ENCODE measurements around the gene NBAS. TPM values are rescaled to one million over a fixed set of nuclear protein-coding genes. Genes with fewer than 3 reads are reported as not detected.
"Not testable (repeated sequence)": the region's sequence is repeated elsewhere in the genome, so short reads cannot be mapped to it uniquely, and the experiment has no call there.

Gene NBAS
- total RNA-seq, 2 donors from 2014 or later = 31.5 to 32.0 TPM

GRCh38 chr2:15520346-15520745, 40.8 kb downstream of the NBAS start:
- Histone ChIP-seq H3K9me3 (no peaks in the 10 kb centered on the region), H3K36me3 (peaks cover 10% of the 10 kb centered on the region), H3K27ac (no peak overlapping the region), H3K4me3 (no peak overlapping the region), H3K4me1 (ENCODE audit: control insufficient read depth in 1 of 2, low read depth in 2 of 2) (no peaks in the 10 kb centered on the region), H3K27me3 (replicated peaks; ENCODE audit: insufficient read depth) (no peaks in the 10 kb centered on the region)
- DNase-seq (ENCODE audit: low spot score) (no peak), ATAC-seq (ENCODE audit: insufficient number of reproducible peaks, low FRiP score, low read depth) (no peak)
- no peak for TF ChIP-seq CTCF (IDR thresholded peaks at IDR 0.05)

GRCh38 chr2:15518759-15519158, 42.4 kb downstream of the NBAS start:
- not testable (repeated sequence) for H3K36me3 ChIP-seq

GRCh38 chr2:15517793-15518192, 43.3 kb downstream of the NBAS start:
- no peak overlapping the region for H3K27ac ChIP-seq
- peaks cover 7% of the 10 kb centered on the region for H3K36me3 ChIP-seq
- ATAC-seq (ENCODE audit: insufficient number of reproducible peaks, low FRiP score, low read depth) = no peak
- no peak for TF ChIP-seq CTCF (IDR thresholded peaks at IDR 0.05)
- no peaks in the 10 kb centered on the region for H3K27me3 ChIP-seq (replicated peaks; ENCODE audit: insufficient read depth)
- no peaks in the 10 kb centered on the region for H3K9me3 ChIP-seq
- no peak overlapping the region for H3K4me3 ChIP-seq
- H3K4me1 ChIP-seq (ENCODE audit: control insufficient read depth in 1 of 2, low read depth in 2 of 2) = no peaks in the 10 kb centered on the region
- no peak for DNase-seq (ENCODE audit: low spot score)

More at GRCh38 chr2:15518759-15519158, 42.4 kb downstream of the NBAS start:
- not testable (repeated sequence) for H3K4me1 ChIP-seq (ENCODE audit: control insufficient read depth in 1 of 2, low read depth in 2 of 2); H3K27ac ChIP-seq; ATAC-seq (ENCODE audit: insufficient number of reproducible peaks, low FRiP score, low read depth); H3K27me3 ChIP-seq (replicated peaks; ENCODE audit: insufficient read depth); H3K4me3 ChIP-seq; H3K9me3 ChIP-seq; DNase-seq (ENCODE audit: low spot score)

- Histone ChIP-seq H3K27ac (no peak overlapping the region), H3K27me3 (replicated peaks; ENCODE audit: insufficient read depth) (no peaks in the 10 kb centered on the region), H3K4me3 (no peak overlapping the region), H3K9me3 (no peaks in the 10 kb centered on the region), H3K36me3 (peaks cover 14% of the 10 kb centered on the region), H3K4me1 (ENCODE audit: control insufficient read depth in 1 of 2, low read depth in 2 of 2) (no peaks in the 10 kb centered on the region)
- DNase-seq (ENCODE audit: low spot score) = no peak
- no peak for TF ChIP-seq CTCF (IDR thresholded peaks at IDR 0.05)
- no peak for ATAC-seq (ENCODE audit: insufficient number of reproducible peaks, low FRiP score, low read depth)
Observed at GRCh38 chr2:15511686-15512085, 49.4 kb downstream of the NBAS start.

GRCh38 chr2:15510552-15510951, 50.6 kb downstream of the NBAS start:
- ATAC-seq (ENCODE audit: insufficient number of reproducible peaks, low FRiP score, low read depth) = no peak
- no peak overlapping the region for H3K4me3 ChIP-seq
- H3K27me3 ChIP-seq (replicated peaks; ENCODE audit: insufficient read depth) = no peaks in the 10 kb centered on the region
- H3K9me3 ChIP-seq = no peaks in the 10 kb centered on the region
- DNase-seq (ENCODE audit: low spot score) = no peak
- no peaks in the 10 kb centered on the region for H3K4me1 ChIP-seq (ENCODE audit: control insufficient read depth in 1 of 2, low read depth in 2 of 2)
- no peak overlapping the region for H3K27ac ChIP-seq
- TF ChIP-seq CTCF (IDR thresholded peaks at IDR 0.05) = no peak
- peaks cover 14% of the 10 kb centered on the region for H3K36me3 ChIP-seq

GRCh38 chr2:15510131-15510530, 51.0 kb downstream of the NBAS start:
- Histone ChIP-seq H3K4me1 (ENCODE audit: control insufficient read depth in 1 of 2, low read depth in 2 of 2) (no peaks in the 10 kb centered on the region), H3K27ac (no peak overlapping the region), H3K9me3 (no peaks in the 10 kb centered on the region), H3K4me3 (no peak overlapping the region), H3K27me3 (replicated peaks; ENCODE audit: insufficient read depth) (no peaks in the 10 kb centered on the region), H3K36me3 (peaks cover 14% of the 10 kb centered on the region)
- TF ChIP-seq CTCF (IDR thresholded peaks at IDR 0.05) = no peak
- DNase-seq (ENCODE audit: low spot score) (no peak), ATAC-seq (ENCODE audit: insufficient number of reproducible peaks, low FRiP score, low read depth) (no peak)

Data from thoracic aorta (tissue), 2 donors.